WTC11 (cell line): ENCODE results near the gene MRPL33. TPM values are rescaled to one million over a fixed set of nuclear protein-coding genes. Genes with fewer than 3 reads are reported as not detected.
A peak's percentile ranks its signal among the peaks of the same experiment; 100 is the strongest.

Source experiments
- ATAC-seq: fragments of 200-7000 bp; cut with Tn5 transposase; 2 replicates; pipeline ENCODE4 v1.10.0; 2021; ENCODE audit warnings: mild to moderate bottlenecking, moderate library complexity
- CTCF ChIA-PET: fragments of 300-600 bp; sonication (Branson Sonifier 250); formaldehyde crosslinking; loops from one replicate; lab custom pipeline; 2021; ENCODE audit warnings: antibody characterized with exemption; lab: Charles Lee
- POLR2A ChIA-PET: fragments of 350-600 bp; sonication (Branson Sonifier 250); formaldehyde crosslinking; loops from one replicate; lab custom pipeline; 2021; ENCODE audit warnings: antibody characterized with exemption; lab: Charles Lee
- DNase-seq: peaks from one replicate; pipeline ENCODE4 v3.0.0; 2021; ENCODE audit warnings: low spot score
- H3K27ac Mint-ChIP-seq: 2 replicates; pipeline ENCODE4 v1.8.0; 2021; ENCODE audit warnings: mixed read lengths
- H3K27me3 Mint-ChIP-seq: 2 replicates; pipeline ENCODE4 v1.8.0; 2021; ENCODE audit warnings: low read depth, mild to moderate bottlenecking, moderate library complexity, mixed read lengths
- H3K36me3 Mint-ChIP-seq: 2 replicates; pipeline ENCODE4 v1.8.0; 2021; ENCODE audit warnings: mixed read lengths
- H3K4me1 Mint-ChIP-seq: 2 replicates; pipeline ENCODE4 v1.8.0; 2022; ENCODE audit warnings: mixed read lengths
- H3K4me3 Mint-ChIP-seq: 2 replicates; pipeline ENCODE4 v1.8.0; 2021; ENCODE audit warnings: mild to moderate bottlenecking, moderate library complexity, mixed read lengths
- H3K9me3 Mint-ChIP-seq: 2 replicates; pipeline ENCODE4 v1.8.0; 2021; ENCODE audit warnings: mixed read lengths
- AR ChIP-seq: fragments of 250-450 bp; sonication (Bioruptor Pico); IDR thresholded peaks from 2 replicates; pipeline ENCODE4 v1.9.0; 2021; ENCODE audit warnings: mild to moderate bottlenecking
- E2F4 ChIP-seq: sonication (generic); formaldehyde crosslinking; IDR thresholded peaks from 2 replicates; pipeline ENCODE4 v1.8.1; 2022; ENCODE audit warnings: low read depth, mild to moderate bottlenecking, moderate library complexity, missing genetic modification reagents, borderline replicate concordance
- EMX1 ChIP-seq: fragments of 250-450 bp; sonication (Bioruptor Pico); IDR thresholded peaks from 2 replicates; pipeline ENCODE4 v1.8.0; 2021; ENCODE audit warnings: mild to moderate bottlenecking
- ETV6 ChIP-seq: sonication (generic); formaldehyde crosslinking; IDR thresholded peaks from 2 replicates; pipeline ENCODE4 v1.8.1; 2022; ENCODE audit warnings: mild to moderate bottlenecking, missing genetic modification reagents
- FOXP1 ChIP-seq: sonication (generic); formaldehyde crosslinking; IDR thresholded peaks from 2 replicates; pipeline ENCODE4 v1.8.0; 2022; ENCODE audit warnings: missing genetic modification reagents, mild to moderate bottlenecking, moderate library complexity, borderline replicate concordance
- FOXP4 ChIP-seq: sonication (generic); formaldehyde crosslinking; IDR thresholded peaks from 2 replicates; pipeline ENCODE4 v1.8.0; 2022; ENCODE audit warnings: mild to moderate bottlenecking, missing genetic modification reagents
- GRHL2 ChIP-seq: fragments of 250-450 bp; sonication (Bioruptor Pico); IDR thresholded peaks from 2 replicates; pipeline ENCODE4 v1.8.0; 2022; ENCODE audit warnings: mild to moderate bottlenecking, moderate library complexity; ENCODE audit not compliant: insufficient replicate concordance, severe bottlenecking
- HMGA2 ChIP-seq: fragments of 250-450 bp; sonication (Bioruptor Pico); IDR thresholded peaks from 2 replicates; pipeline ENCODE4 v1.4.0; 2021; ENCODE audit warnings: mild to moderate bottlenecking, moderate library complexity
- IRF1 ChIP-seq: sonication (generic); formaldehyde crosslinking; IDR thresholded peaks from 2 replicates; pipeline ENCODE4 v1.8.0; 2023; ENCODE audit warnings: missing genetic modification reagents
- MAX ChIP-seq: sonication (generic); formaldehyde crosslinking; IDR thresholded peaks from 2 replicates; pipeline ENCODE4 v1.8.0; 2022; ENCODE audit warnings: mild to moderate bottlenecking, missing genetic modification reagents
- MXD4 ChIP-seq: fragments of 250-450 bp; sonication (Bioruptor Pico); IDR thresholded peaks from 2 replicates; pipeline ENCODE4 v1.8.0; 2021; ENCODE audit warnings: mild to moderate bottlenecking, moderate library complexity, borderline replicate concordance
- MYBL2 ChIP-seq: sonication (generic); formaldehyde crosslinking; IDR thresholded peaks from 2 replicates; pipeline ENCODE4 v1.8.1; 2023; ENCODE audit warnings: mild to moderate bottlenecking, moderate library complexity, missing genetic modification reagents
- NFE2L1 ChIP-seq: sonication (generic); formaldehyde crosslinking; IDR thresholded peaks from 2 replicates; pipeline ENCODE4 v1.8.1; 2023; ENCODE audit warnings: missing genetic modification reagents
- NFYB ChIP-seq: sonication (generic); formaldehyde crosslinking; conservative IDR thresholded peaks from 2 replicates; pipeline ENCODE4 v1.8.0; 2022; ENCODE audit warnings: low read depth, missing genetic modification reagents
- ZMAT4 ChIP-seq: fragments of 250-450 bp; sonication (Bioruptor Pico); IDR thresholded peaks from 2 replicates; pipeline ENCODE4 v1.9.0; 2021; ENCODE audit warnings: mild to moderate bottlenecking
- ZNF219 ChIP-seq: sonication (generic); formaldehyde crosslinking; IDR thresholded peaks from 2 replicates; pipeline ENCODE4 v1.8.0; 2023; ENCODE audit warnings: missing genetic modification reagents, mild to moderate bottlenecking, borderline replicate concordance
- ZNF425 ChIP-seq: fragments of 250-450 bp; sonication (Bioruptor Pico); conservative IDR thresholded peaks from 2 replicates; pipeline ENCODE4 v1.9.0; 2021; ENCODE audit warnings: mild to moderate bottlenecking
- ZNF671 ChIP-seq: fragments of 250-450 bp; sonication (Bioruptor Pico); IDR thresholded peaks from 2 replicates; pipeline ENCODE4 v1.8.0; 2021; ENCODE audit warnings: mild to moderate bottlenecking
- total RNA-seq: library from RNA; stranded (reverse); gene quantifications from 3 replicates; pipeline ENCODE4 v1.2.3, GENCODE V29; 2021

MRPL33 gene
- total RNA-seq, 1 experiment from 2014 or later, result 52.5 TPM

- no peak for DNase-seq
- Mint-ChIP-seq H3K9me3 (peaks cover 14% of the 10 kb centered on the region), H3K27ac (no peak overlapping the region), H3K27me3 (peaks cover 14% of the 10 kb centered on the region), H3K4me1 (peaks cover 19% of the 10 kb centered on the region), H3K4me3 (peak overlapping the region; percentile 51), H3K36me3 (peaks cover 2% of the 10 kb centered on the region)
- CTCF ChIA-PET, result interaction anchor here (1.0 to 3.0 kb wide), 3 partner anchors 13 to 33 kb away, joined by 6 to 31 read pairs (median 6); no protein-coding TSS in a partner anchor
- ATAC-seq, result peak; percentile 9
- no peak for TF ChIP-seq ZNF425 (CRISPR knock-in tag)
- TF ChIP-seq AR (CRISPR knock-in tag), result no peak
- no peak for TF ChIP-seq MYBL2 (CRISPR knock-in tag)
- no peak for TF ChIP-seq ZMAT4
- no peak for TF ChIP-seq ZNF671 (CRISPR knock-in tag)
- TF ChIP-seq FOXP4, result no peak
- no peak for TF ChIP-seq IRF1 (CRISPR knock-in tag)
- no peak for TF ChIP-seq EMX1 (CRISPR knock-in tag)
- TF ChIP-seq E2F4 (CRISPR knock-in tag), result no peak
- TF ChIP-seq FOXP1, result no peak
- no peak for TF ChIP-seq ZNF219 (CRISPR knock-in tag)
- no peak for TF ChIP-seq HMGA2 (CRISPR knock-in tag)
- no peak for TF ChIP-seq MAX
- no peak for TF ChIP-seq GRHL2 (CRISPR knock-in tag)
- no peak for TF ChIP-seq NFE2L1 (CRISPR knock-in tag)
- TF ChIP-seq MXD4 (CRISPR knock-in tag), result no peak
- TF ChIP-seq ETV6 (CRISPR knock-in tag), result no peak
- TF ChIP-seq NFYB (CRISPR knock-in tag), result no peak
- POLR2A ChIA-PET, result interaction anchor here (0.8 to 2.2 kb wide), 2 partner anchors 17 to 20 kb away, joined by 3 to 15 read pairs; no protein-coding TSS in a partner anchor
Measured at GRCh38 chr2:27736031-27736889, 35.3 kb upstream of the MRPL33 start.
